AG08395 (cell line): ENCODE measurements around the gene ROMO1.

ENCODE experiments used
- DNase-seq: peaks from one replicate; pipeline ENCODE4 v3.0.0; 2012; ENCODE audit warnings: mixed read lengths, low spot score

Gene ROMO1

DNA sequence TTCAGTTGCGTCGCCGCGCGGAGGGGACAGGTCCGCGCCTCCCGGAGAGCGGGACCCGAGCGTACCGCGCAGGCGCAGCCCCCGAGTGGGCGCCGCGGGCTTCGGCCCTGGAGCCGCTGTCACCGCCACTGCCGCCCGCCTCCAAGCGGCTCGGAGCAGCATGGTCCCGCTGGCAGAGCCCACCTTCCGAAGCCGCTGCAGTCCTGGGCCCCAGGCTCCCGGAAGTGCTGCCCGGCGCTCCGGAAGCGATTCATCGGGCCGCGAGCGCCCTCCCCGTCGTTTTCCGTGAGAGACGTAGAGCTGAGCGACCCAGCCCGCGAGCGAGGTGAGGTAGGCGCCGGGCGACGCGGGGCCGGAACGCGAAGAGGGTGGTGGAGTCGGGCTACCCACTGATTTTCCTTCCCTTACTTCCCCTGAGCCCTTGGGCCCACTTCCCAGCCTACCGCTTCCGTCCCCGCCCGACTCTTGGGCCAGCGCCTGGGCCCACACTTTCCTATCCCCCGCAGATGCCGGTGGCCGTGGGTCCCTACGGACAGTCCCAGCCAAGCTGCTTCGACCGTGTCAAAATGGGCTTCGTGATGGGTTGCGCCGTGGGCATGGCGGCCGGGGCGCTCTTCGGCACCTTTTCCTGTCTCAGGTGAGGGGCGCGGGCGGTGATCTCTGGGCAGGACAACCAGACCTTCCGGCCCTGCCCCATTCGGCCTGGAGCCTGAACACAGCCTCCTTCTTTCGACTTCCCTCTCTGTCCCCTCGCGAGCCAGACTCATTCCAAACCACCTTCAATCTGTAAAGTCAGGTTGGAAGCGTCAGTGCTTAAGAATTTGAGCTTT, at the start of gene ROMO1, which contains the start of gene NFS1:
Gene ROMO1, plus strand, starts transcription at position 279 of the 830 bp plus-strand sequence. Its CDS starts 228 bp downstream, at position 507.
Gene NFS1, minus strand, starts transcription at position 226 of the 830 bp plus-strand sequence. Its CDS starts 64 bp downstream, at position 162.
- DNase-seq = peak; percentile 88

DNA sequence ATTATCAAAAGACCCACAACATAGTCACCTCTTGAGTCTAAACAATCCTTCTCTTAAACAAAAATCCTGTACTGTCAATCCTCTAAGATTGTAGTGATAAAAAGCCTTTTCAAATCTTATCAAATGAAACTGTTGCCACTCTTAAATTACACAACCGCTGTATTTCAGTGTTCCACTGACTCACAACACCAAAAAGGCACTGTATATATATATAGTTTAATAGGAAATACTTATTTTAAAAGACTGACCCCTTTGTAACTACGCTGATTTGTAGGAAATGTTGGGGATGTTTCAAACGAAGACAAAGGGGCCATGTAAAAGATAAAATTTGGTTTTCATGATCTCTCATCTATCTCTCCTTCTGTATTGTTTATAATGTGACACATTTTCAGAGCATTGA, 48.6 kb upstream of the ROMO1 start:
- no peak for DNase-seq

DNA sequence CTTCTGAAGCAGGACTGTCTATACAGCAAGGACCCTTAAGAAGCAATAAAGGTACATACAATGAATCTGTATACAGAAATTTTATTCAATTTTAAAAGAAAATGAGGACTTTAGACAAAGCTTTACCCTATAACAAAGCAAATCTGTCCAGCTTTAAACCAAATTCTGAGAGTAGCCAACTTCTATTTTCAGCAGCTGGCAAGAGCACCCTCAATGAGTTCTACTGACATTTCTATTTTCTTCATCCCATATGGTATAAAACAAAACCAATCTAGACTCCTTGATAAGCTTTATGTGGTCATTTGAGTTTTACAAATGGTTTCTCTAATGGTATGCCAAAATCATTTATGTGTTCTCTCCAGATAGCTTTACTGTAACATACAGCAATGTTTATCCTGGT, 47.2 kb upstream of the ROMO1 start:
- no peak for DNase-seq

DNA sequence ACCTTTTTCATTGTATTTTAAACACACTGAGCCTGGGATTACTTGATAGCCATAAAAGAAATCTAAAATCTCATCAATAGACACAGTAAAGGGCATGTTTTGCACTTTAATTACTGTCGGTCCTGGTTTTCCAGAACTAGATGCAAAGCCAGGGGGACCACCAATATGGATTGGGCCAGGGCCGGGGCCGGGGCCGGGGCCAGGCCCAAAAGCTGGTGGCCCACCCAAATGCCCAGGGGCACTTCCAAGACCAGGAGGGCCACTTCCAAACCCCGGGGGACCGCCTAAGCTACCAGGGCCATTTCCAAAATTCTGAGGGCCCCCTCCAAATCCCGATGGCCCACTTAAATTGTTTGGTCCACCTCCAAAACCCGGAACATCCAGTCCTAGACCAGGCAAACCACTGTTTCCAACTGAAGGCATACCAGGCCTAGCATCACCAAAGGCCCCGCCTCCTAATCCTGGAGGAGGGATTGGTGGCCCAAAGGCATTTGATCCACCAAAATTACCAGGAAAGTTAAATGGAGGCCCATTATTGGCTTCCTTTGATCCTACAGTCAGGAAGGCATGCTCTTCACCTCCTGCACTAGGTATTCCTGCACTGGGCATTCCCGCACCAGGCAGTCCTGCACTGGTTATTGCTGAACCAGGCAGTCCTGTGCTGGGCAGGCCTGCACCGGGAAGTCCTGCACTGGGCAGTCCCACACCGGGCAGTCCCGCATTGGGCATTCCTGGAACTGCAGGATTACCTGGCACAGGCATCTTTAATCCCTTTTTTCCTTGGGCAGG, 46.4 kb upstream of the ROMO1 start:
- no peak for DNase-seq

DNA sequence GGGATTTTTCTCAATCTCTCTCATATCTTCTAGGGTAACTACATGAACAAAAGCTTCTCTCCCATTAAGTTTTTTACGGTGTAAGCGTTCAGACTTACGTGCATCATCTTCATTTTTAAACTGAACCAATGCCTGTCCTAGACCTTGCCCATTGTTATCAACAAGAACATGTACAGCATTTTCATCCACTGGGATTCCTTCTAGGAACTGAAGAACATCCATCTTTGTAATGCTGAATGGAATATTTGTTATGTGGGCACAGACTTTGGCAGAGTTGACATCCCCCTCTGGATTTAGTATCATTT, 45.8 kb upstream of the ROMO1 start:
- DNase-seq = no peak

DNA sequence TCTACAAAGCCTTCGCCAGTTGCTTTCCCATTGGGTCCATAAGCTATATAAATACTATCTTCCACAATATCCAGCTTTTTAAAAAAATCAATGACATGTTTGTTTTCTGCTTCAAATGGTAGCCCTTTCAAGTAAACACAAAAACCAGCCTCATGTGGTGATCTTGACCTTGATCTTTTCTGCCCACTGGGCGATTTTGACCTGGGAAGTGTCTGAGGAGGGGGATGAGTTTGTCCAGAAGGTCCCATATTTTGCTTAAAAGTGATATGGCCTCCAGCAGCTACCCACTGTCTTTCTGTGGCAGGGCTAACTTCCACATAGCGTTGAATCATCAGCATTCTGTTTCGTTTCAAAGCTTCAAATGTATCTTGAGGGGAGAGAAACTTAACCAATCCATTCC, 45.3 kb upstream of the ROMO1 start:
- DNase-seq = no peak

DNA sequence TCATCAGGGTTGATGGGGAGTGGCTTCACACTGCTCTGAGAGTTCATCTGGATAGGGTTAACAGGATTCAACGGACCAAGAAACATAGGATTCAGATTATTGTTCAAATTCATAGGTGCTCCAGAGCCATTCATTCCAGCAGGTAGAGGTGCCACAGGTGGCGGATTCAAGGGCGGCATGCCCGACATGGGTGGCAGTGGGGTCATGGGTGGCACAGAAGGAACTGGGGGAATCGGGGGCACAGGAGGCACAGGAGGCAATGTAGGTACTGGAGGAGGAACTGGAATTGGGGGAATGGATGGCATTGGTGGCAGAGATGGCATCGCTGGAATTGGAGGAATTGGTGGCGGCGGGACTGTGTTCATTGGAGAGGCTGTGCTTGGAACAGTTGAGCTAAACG, 44.8 kb upstream of the ROMO1 start:
- no peak for DNase-seq

DNA sequence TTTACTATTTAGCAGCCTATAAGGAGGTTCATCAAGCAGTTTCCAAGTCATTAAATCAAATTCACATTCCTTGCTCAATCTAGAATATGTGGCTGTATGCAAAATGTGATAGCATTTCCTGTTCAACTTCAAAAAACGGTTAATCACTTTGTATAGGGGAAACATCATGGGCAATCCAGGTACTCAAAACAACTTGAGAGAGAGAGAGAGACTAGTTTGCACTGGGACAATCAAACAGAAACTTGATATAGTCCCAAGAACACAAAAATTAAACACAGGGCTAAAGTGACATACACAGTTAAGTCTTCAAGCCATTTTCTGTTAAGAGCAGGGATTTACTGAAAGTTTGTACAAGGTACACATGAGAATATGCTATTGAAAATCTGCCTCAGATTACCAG, 41.9 kb upstream of the ROMO1 start:
- DNase-seq = no peak

DNA sequence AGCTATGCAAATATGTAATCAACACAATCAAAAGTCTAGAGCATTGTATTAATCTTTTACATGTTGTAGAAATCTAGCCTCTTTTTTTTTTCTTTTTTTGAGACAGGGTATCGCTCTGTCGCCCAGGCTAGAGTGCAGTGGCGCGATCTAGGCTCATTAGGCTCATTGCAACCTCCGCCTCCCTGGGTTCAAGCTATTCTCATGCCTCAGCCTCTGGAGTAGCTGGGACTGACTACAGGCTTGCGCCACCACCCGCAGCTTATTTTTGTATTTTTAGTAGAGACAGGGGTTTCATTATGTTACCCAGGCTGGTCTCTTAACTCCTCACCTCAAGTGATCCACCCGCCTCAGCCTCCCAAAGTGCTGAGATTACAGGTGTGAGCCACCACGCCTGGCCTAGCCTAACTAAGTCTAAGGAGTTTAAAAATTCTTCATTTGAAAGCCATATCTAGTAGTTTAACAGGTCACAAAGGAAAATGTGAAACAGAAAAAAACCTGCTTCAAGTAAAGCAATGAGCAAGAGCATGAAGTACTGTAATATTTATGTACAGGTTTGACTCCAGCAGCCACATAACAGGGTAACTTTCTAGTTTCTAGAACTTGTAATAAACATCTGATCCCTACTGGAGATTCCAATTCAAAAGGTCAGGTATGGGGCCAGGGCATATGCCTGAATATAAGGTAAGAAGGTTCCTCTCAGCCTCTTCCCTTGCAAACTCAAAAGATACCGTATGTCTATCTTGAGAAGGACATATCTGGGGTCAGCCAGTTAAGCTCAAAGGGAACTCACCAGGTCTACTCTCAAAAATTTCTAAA, 38.9 kb upstream of the ROMO1 start:
- DNase-seq = no peak

DNA sequence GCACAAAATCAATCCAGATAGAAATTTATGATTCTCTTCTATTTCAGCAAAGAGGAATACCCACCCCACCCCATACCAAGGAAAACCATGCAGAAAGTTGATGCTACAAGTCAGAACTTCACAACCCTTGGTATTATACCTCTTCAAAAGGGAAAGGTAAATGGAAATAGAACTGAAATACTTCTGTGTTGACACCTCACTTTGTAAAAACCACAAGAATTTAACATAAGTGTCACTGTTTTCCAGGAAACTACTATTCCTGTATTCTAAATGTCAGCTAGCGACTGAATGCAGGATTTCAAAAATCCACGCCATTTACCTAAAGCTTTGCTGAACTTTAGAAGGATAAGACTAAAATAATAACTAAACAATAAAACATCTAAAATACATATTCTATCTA, 38.2 kb upstream of the ROMO1 start:
- DNase-seq = no peak

DNA sequence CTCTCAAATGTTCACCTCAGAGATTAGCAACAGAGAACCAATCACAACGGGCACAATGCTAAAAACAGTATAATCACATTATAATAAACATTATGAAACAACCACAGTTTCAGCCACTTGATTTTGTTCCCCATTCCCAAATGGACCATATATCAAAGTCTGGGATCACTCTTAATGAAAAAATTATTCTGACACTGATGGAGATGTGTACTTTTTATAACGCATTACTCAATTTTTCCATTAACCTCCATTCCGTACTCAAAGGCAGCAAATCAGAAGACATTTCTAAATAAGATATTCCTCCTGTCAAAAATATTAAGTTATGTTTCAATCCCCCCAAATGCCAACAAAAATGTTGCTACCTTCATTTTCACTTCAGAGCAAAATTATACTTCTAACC, 37.3 kb upstream of the ROMO1 start:
- DNase-seq = no peak

DNA sequence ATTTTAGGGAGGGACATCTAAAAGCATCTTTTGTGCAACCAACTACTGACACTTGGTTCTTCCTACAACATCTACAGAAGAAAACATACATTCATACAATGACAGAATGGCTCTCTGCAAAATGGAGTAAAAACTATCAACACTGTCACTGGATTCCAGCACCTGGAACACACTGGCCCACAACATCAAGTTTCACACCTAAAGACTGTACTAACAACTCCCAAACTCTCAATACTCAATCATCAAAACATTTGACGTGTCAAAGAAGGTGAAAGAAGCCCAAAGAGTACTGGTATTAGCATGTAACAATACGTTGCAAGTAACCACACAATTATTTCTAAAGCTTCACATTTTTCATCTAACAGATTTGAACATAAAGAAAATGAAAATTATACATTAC, 36.7 kb upstream of the ROMO1 start:
- no peak for DNase-seq

DNA sequence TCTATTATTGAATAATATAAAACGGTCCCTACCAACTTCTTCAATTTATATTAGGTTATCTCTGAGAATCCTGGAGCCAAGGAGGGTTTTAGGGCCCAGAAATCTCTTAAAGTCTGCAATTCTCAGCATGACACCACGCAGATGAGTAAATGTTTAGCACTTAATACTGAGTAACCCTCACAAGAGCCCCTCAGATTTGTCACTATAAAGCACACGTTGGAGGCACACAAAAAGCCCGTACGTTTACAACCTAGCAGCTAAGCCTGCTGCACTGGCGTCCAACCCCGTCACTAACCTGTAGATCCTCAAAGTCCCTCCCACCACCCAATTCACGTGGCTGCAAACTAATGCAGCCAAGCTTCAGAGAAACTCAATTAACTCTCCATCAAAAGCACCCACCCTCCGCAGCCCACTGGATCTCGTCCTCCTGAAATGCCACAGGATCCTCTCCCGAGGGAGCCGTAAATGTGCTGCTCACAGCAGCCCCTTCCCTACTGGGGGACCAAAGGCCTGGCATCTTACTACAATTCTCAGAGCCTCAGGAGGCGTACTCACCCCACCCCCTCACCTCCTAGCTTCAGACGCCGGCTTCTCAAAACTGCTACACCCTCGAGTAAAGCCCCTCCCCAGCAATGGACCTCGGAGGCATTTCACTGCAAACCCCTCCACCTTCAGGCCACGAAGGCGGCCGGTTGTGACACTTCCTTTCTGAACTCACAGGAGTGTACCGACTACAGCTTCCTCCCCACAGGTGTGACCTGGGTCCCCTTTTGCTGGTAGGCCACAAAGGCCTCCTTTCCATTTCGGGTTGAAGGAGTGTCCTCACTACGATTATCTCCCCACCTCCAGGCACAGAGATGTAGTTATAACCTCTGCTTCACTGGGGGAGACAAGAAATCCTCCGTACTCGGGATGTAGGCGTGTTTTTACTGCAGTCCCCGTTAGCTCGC, 35.4 kb upstream of the ROMO1 start:
- peak; percentile 14 for DNase-seq

DNA sequence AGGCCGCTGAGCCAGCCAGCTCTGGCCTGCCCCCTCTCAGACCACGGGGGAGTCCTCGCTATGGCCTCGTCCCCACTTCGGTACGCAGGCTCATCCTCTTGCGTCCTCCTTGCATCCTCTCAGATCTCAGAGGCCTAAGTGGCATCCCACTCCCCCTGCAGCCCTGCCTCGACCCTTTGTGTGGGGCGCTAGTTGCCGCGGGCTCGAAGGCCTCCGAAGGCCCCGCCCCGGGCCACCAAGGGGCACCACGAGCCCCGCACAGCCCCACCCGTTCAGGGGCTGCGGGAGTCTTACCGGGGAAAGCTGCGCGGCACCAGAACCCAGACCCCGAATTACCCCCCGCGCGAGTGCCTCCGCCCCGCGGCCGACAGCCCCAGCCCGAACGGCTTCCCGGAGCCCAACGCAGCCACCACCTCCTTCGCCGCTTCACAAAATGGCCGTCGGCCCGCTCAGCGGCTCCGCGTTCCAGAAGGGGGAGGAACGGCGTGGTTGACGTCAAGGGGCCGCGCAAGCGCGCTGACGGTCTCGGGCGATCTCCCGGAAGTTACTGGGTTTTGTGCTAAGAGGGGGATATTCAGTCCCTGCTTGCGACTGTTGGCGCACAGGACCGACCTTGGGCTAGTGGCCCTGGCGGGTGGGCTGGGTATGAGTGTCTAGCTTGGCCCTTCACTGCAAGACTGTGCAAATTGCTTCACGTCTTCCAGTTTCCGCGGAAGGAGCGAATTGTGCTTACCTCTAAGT, 34.6 kb upstream of the ROMO1 start, which contains the start of the genes CPNE1 and RBM12:
Gene CPNE1, minus strand, starts transcription at position 435 of the 741 bp plus-strand sequence. CDS start 31,977 bp downstream, outside the sequence.
Gene RBM12, minus strand, starts transcription at position 435 of the 741 bp plus-strand sequence. CDS start 9,578 bp downstream, outside the sequence.
- DNase-seq = peak; percentile 99

DNA sequence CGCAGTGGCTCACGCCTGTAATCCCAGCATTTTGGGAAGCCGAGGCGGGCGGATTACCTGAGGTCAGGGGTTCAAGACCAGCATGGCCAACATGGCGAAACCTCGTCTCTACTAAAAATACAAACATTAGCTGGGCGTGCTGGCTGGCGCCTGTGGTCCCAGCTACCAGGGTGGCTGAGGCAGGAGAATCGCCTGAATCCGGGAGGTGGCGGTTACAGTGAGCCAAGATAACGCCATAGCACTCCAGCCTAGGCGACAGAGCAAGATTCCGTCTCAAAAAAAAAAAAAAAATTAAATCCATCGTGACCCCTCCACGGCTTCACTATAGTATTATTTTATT, 33.3 kb upstream of the ROMO1 start:
- no peak for DNase-seq

DNA sequence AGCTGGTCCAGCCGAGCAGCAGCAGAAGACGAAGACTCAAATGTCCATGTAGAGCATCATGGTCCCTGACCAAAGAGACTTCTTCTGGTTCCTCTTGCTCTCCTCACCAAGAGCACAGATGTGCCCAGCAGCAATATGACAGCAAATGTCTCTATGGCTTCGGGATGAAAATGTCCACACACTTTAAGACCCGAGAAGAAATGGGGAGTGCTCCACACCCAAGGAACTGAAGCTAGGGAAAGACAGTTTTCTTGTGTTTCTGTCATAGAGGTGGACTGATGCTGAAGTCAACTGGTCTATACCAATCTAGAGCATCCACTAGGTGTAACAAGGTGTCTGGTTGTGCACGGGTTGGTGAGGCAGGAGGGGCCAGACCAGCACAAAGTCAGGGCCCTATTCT, 30.0 kb upstream of the ROMO1 start:
- DNase-seq = no peak

DNA sequence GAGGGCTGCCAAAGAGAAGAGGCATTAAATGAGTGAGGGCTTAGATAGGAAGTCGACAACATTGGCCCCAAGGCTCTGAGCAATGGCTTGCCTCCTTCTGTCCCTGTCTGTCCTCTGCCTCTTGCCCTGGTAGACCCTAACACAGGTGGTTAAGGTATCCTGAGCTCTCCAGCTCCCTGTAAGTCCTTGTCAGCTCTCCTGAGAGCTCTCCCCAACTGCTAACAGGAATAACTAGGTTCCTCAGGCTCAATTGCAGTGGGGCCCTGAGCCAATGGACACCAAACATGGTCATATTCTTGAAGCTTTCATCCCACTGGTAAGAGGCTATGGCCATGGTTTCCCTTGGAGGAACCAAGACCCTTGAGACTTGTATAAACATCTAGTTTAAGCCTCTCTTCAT, 29.5 kb upstream of the ROMO1 start:
- DNase-seq = no peak

DNA sequence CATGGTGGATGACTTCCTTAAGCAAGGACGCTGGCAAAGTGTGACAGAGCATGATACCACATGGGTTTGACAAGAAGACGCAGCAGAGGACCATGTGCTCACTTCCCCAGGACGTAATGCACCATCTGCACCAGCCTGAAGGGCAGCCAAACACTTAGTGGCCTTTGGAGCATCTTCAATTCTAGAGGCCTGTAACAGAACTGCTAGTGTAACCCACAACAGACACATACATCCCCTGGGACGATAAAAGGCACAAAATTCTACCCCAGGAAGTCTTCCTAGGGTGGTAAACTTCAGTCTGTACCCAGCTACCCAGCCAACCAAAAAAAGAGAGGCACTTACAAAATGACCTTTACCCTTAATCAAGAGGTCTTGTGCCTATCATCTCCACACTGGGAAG, 25.3 kb upstream of the ROMO1 start:
- DNase-seq = no peak

DNA sequence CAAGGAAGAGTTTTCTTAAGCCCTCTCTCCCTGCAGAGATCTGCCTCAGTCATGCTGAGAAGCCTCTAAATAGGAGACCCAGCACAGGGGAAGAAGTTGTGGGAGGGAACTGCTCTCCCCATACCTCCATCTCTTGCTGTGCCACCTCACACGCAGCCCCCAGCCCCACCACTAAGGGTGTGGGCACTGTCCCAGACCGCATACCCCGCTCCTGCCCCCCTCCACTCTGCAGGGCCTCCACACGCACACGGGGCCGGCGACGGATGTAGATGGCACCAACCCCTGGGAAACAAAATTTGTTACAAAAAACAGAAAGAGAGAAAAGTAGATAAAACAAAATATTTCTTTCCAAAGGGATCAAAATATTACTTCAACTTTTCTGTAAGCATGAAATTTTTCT, 24.3 kb upstream of the ROMO1 start:
- DNase-seq = no peak

DNA sequence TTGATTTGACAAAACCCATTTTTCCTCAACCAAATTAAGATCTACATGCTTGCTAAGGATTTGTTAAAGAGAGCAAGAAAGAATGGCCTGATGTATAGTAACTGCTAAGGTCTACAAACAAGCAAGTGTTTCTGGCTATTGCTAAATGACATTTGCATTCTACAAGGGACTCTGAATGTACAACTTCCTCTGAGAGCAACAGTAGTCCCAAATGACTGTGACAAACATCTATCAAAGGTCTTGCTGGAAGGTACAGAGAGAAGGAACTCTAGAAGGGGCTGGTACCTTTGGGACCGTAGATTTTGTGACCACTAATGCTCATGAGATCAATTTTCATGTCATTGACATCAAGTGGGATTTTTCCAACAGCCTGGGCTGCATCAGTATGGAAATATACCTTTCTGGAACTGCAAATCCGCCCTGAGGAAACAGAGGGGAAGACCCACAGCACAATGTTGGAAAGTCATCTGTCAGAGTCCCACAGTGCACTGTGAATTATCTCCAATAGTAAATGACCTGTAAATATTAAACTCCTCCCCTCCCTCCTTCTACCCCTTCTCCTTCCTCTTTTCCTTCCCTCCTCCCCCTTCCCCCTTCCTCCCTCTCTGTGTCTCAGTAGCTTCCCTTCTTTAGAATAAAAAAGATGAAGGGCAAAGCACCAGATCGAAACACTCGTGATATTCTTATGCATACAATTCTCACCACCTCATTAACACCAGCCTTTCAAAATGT, 18.6 kb upstream of the ROMO1 start:
- DNase-seq = no peak
